ENCODE results near the gene C19orf67.

- TF ChIP-seq, protein P1, sequence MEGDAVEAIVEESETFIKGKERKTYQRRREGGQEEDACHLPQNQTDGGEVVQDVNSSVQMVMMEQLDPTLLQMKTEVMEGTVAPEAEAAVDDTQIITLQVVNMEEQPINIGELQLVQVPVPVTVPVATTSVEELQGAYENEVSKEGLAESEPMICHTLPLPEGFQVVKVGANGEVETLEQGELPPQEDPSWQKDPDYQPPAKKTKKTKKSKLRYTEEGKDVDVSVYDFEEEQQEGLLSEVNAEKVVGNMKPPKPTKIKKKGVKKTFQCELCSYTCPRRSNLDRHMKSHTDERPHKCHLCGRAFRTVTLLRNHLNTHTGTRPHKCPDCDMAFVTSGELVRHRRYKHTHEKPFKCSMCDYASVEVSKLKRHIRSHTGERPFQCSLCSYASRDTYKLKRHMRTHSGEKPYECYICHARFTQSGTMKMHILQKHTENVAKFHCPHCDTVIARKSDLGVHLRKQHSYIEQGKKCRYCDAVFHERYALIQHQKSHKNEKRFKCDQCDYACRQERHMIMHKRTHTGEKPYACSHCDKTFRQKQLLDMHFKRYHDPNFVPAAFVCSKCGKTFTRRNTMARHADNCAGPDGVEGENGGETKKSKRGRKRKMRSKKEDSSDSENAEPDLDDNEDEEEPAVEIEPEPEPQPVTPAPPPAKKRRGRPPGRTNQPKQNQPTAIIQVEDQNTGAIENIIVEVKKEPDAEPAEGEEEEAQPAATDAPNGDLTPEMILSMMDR (IDR thresholded peaks at IDR 0.05; ENCODE audit: low read depth, low read length), result no peak
- TF ChIP-seq EZH2phosphoT487 (IDR thresholded peaks at IDR 0.05; ENCODE audit: low read depth), result no peak
Observed at GRCh38 chr19:14088634-14089411, 3.2 kb upstream of the C19orf67 start.

All from OCI-LY3 (cell line).